Mucosa of stomach (tissue), 1 donor: ENCODE results near the gene HBD.

Experiments used
- H3K27me3 ChIP-seq: one replicate; pipeline ENCODE4 v1.7.0; 2013; ENCODE audit warnings: mild to moderate bottlenecking, low read length; ENCODE audit not compliant: control insufficient read depth, insufficient read depth
- H3K36me3 ChIP-seq: one replicate; pipeline ENCODE4 v1.7.0; 2013; ENCODE audit warnings: low read length; ENCODE audit not compliant: control insufficient read depth, insufficient read depth
- H3K4me1 ChIP-seq: one replicate; pipeline ENCODE4 v1.7.0; 2013; ENCODE audit warnings: mild to moderate bottlenecking, low read length; ENCODE audit not compliant: control insufficient read depth, insufficient read depth
- H3K4me3 ChIP-seq: one replicate; pipeline ENCODE4 v1.7.0; 2013; ENCODE audit warnings: low read length
- H3K9ac ChIP-seq: one replicate; pipeline ENCODE4 v1.7.0; 2013; ENCODE audit warnings: mild to moderate bottlenecking, low read length, moderate library complexity
- H3K9me3 ChIP-seq: one replicate; pipeline ENCODE4 v1.7.0; 2013; ENCODE audit warnings: mild to moderate bottlenecking, low read length, moderate library complexity; ENCODE audit not compliant: control insufficient read depth
- donor health status: Pancreatic carcinoma.

The HBD gene

DNA sequence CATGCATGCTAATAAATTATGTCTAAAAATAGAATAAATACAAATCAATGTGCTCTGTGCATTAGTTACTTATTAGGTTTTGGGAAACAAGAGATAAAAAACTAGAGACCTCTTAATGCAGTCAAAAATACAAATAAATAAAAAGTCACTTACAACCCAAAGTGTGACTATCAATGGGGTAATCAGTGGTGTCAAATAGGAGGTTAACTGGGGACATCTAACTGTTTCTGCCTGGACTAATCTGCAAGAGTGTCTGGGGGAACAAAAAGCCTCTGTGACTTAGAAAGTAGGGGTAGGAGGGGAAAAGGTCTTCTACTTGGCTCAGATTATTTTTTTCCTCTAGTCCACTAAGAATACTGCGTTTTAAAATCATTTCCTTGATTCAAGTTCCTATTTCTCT is 6.6 kb downstream of the HBD start:
- Histone ChIP-seq H3K4me3 (no peak overlapping the region), H3K27me3 (no peaks in the 10 kb centered on the region), H3K4me1 (no peaks in the 10 kb centered on the region), H3K9me3 (no peaks in the 10 kb centered on the region), H3K9ac (no peak overlapping the region), H3K36me3 (no peaks in the 10 kb centered on the region)

- no peaks in the 10 kb centered on the region for H3K4me1 ChIP-seq
- no peak within 1 kb of the TSS for H3K4me3 ChIP-seq
- H3K9ac ChIP-seq: no peak within 1 kb of the TSS
- no peaks in the 10 kb centered on the region for H3K27me3 ChIP-seq
- no peaks in the 10 kb centered on the region for H3K9me3 ChIP-seq
- no peaks in the 10 kb centered on the region for H3K36me3 ChIP-seq
Measured at GRCh38 chr11:5226732-5227310, 7.5 kb downstream of the HBD start, which contains the start of gene HBB. Gene HBB, minus strand, starts transcription at chr11:5227071. Its CDS starts 50 bp downstream, at chr11:5227021.

DNA sequence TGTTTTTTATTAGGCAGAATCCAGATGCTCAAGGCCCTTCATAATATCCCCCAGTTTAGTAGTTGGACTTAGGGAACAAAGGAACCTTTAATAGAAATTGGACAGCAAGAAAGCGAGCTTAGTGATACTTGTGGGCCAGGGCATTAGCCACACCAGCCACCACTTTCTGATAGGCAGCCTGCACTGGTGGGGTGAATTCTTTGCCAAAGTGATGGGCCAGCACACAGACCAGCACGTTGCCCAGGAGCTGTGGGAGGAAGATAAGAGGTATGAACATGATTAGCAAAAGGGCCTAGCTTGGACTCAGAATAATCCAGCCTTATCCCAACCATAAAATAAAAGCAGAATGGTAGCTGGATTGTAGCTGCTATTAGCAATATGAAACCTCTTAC is 8.8 kb downstream of the HBD start:
- Histone ChIP-seq H3K36me3 (no peaks in the 10 kb centered on the region), H3K4me3 (no peak overlapping the region), H3K4me1 (no peaks in the 10 kb centered on the region), H3K27me3 (no peaks in the 10 kb centered on the region), H3K9ac (no peak overlapping the region), H3K9me3 (no peaks in the 10 kb centered on the region)

GRCh38 chr11:5224538-5225479 is 9.5 kb downstream of the HBD start:
- no peaks in the 10 kb centered on the region for H3K36me3 ChIP-seq
- H3K9ac ChIP-seq: no peak overlapping the region
- H3K9me3 ChIP-seq: no peaks in the 10 kb centered on the region
- H3K4me3 ChIP-seq: no peak overlapping the region
- H3K27me3 ChIP-seq: no peaks in the 10 kb centered on the region
- H3K4me1 ChIP-seq: no peaks in the 10 kb centered on the region

- Histone ChIP-seq H3K9ac (no peak overlapping the region), H3K4me3 (no peak overlapping the region), H3K4me1 (no peaks in the 10 kb centered on the region), H3K9me3 (no peaks in the 10 kb centered on the region), H3K27me3 (no peaks in the 10 kb centered on the region), H3K36me3 (no peaks in the 10 kb centered on the region)
Measured at GRCh38 chr11:5223686-5224085, 10.6 kb downstream of the HBD start.

DNA sequence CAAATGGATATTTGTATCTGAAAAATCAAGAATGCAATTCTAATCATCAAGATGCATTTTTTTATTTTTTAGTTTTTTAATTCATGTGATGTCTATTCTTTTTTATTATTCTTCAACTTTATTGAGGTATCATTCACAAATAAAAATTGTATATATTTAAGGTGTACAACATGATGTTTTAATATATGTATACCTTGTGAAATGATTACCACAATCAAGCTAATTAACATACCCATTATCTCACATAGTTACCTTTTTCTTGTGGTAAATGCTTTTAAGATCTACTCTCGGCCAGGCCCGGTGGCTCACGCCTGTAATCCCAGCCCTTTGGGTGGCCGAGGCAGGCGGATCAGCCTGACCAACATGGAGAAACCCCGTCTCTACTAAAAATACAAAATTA is 11.1 kb downstream of the HBD start:
- no peaks in the 10 kb centered on the region for H3K4me1 ChIP-seq
- no peaks in the 10 kb centered on the region for H3K9me3 ChIP-seq
- no peaks in the 10 kb centered on the region for H3K36me3 ChIP-seq
- H3K27me3 ChIP-seq: no peaks in the 10 kb centered on the region
- H3K9ac ChIP-seq: no peak overlapping the region
- H3K4me3 ChIP-seq: no peak overlapping the region

- no peaks in the 10 kb centered on the region for H3K9me3 ChIP-seq
- no peaks in the 10 kb centered on the region for H3K27me3 ChIP-seq
- peaks cover 8% of the 10 kb centered on the region for H3K4me1 ChIP-seq
- no peak overlapping the region for H3K9ac ChIP-seq
- H3K36me3 ChIP-seq: no peaks in the 10 kb centered on the region
- no peak overlapping the region for H3K4me3 ChIP-seq
Measured at GRCh38 chr11:5210376-5210885, 23.9 kb downstream of the HBD start.

- no peak overlapping the region for H3K4me3 ChIP-seq
- H3K4me1 ChIP-seq: peaks cover 8% of the 10 kb centered on the region
- no peaks in the 10 kb centered on the region for H3K27me3 ChIP-seq
- no peaks in the 10 kb centered on the region for H3K9me3 ChIP-seq
- H3K9ac ChIP-seq: no peak overlapping the region
- no peaks in the 10 kb centered on the region for H3K36me3 ChIP-seq
Measured at GRCh38 chr11:5204787-5205186, 29.5 kb downstream of the HBD start.

DNA sequence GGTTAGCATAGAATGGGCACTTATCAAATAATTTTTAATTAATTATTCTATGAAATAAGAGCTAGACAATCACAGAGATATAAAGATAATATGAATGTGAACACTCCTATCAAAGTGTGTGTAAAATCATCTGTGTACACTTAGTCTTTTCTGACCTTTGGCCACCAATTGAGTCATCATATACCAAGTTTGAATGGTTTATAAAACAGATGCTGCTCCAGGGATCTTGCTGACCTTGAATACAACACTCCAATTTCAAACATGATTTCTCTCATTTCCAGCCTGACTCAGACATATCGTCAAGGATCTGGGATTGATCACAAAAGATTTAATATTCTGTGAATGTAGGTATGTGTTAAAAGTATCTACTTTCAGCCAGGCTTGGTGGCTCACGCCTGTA is 30.9 kb downstream of the HBD start:
- Histone ChIP-seq H3K27me3 (no peaks in the 10 kb centered on the region), H3K4me1 (no peaks in the 10 kb centered on the region), H3K9me3 (no peaks in the 10 kb centered on the region), H3K36me3 (no peaks in the 10 kb centered on the region), H3K9ac (no peak overlapping the region), H3K4me3 (no peak overlapping the region)

DNA sequence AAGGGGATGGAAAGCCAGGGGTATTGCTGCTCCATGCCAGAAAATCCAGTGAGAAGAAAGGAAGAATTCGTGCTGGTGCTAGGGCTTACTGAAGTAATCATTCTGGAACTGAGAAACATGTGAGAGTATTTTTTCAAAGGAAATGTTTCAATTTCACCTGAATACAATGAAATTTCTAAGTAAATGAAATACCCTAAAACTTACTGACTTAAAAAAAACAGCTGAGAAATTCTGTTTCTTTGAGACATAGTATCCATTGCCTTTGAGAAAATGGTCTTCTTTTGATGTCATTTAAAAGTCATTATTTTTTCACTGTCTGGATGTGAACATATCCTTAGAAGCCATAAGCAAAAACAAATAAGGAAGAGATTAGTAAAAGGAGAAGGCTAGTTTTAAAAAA is 33.7 kb downstream of the HBD start, which contains the start of gene OR51V1:
TSS of gene OR51V1 (minus strand) at position 101 of the 400 bp plus-strand sequence. CDS start at position 101, 0 bp downstream.
- H3K27me3 ChIP-seq: no peaks in the 10 kb centered on the region
- no peaks in the 10 kb centered on the region for H3K9me3 ChIP-seq
- H3K4me3 ChIP-seq: no peak within 1 kb of the TSS
- H3K9ac ChIP-seq: no peak within 1 kb of the TSS
- H3K4me1 ChIP-seq: no peaks in the 10 kb centered on the region
- H3K36me3 ChIP-seq: no peaks in the 10 kb centered on the region

GRCh38 chr11:5198285-5198684 is 36.0 kb downstream of the HBD start:
- Histone ChIP-seq H3K36me3 (no peaks in the 10 kb centered on the region), H3K9ac (no peak overlapping the region), H3K4me1 (no peaks in the 10 kb centered on the region), H3K4me3 (no peak overlapping the region), H3K27me3 (no peaks in the 10 kb centered on the region), H3K9me3 (no peaks in the 10 kb centered on the region)

DNA sequence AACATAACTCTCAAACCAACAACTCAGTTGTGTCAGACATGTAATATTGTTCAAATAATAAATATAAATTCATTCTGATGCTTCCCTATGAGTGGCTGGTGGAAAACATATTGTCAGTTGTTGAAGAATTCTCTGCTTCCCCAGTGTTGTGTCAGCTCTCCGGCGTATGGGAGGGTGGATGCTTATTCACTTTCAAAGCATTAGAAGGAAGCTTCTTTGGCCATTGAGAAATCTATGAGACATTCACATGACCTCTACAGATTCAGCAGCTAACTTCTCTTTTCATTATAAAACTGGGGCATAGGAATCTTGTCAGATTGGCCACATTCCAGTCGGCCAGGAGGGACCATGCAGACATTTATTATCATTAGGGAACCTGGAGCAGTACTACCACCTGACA is 36.7 kb downstream of the HBD start:
- no peaks in the 10 kb centered on the region for H3K27me3 ChIP-seq
- H3K9me3 ChIP-seq: no peaks in the 10 kb centered on the region
- H3K4me1 ChIP-seq: no peaks in the 10 kb centered on the region
- no peaks in the 10 kb centered on the region for H3K36me3 ChIP-seq
- no peak overlapping the region for H3K4me3 ChIP-seq
- H3K9ac ChIP-seq: no peak overlapping the region
